ENCODE results near the gene NPPC. TPM values are rescaled to one million over a fixed set of nuclear protein-coding genes. Genes with fewer than 3 reads are reported as not detected.

NPPC gene
- total RNA-seq, 1 donor from 2014 or later = 0.23 TPM

GRCh38 chr2:231923951-231924888 is 2.0 kb downstream of the NPPC start:
- no peak overlapping the region for H3K27ac Mint-ChIP-seq
- no peak for DNase-seq (ENCODE audit: low spot score)
- H3K9me3 Mint-ChIP-seq = no peaks in the 10 kb centered on the region
- no peak overlapping the region for H3K4me3 Mint-ChIP-seq (ENCODE audit: low read depth)
- H3K4me1 Mint-ChIP-seq (ENCODE audit: low read depth) = no peaks in the 10 kb centered on the region
- H3K27me3 Mint-ChIP-seq (ENCODE audit: low read depth) = peaks cover 48% of the 10 kb centered on the region
- H3K36me3 Mint-ChIP-seq (ENCODE audit: low read depth) = no peaks in the 10 kb centered on the region
- intact Hi-C loops (cut with micrococcal nuclease) = no loop called here

GRCh38 chr2:231923010-231923344 is 3.2 kb downstream of the NPPC start:
- Mint-ChIP-seq H3K27me3 (ENCODE audit: low read depth) (peaks cover 38% of the 10 kb centered on the region), H3K36me3 (ENCODE audit: low read depth) (no peaks in the 10 kb centered on the region), H3K9me3 (no peaks in the 10 kb centered on the region), H3K27ac (no peak overlapping the region), H3K4me3 (ENCODE audit: low read depth) (no peak overlapping the region), H3K4me1 (ENCODE audit: low read depth) (no peaks in the 10 kb centered on the region)
- DNase-seq (ENCODE audit: low spot score) = no peak
- intact Hi-C loops (cut with micrococcal nuclease) = no loop called here

- peaks cover 33% of the 10 kb centered on the region for H3K27me3 Mint-ChIP-seq (ENCODE audit: low read depth)
Measured at GRCh38 chr2:231922311-231923009, 3.7 kb downstream of the NPPC start.

GRCh38 chr2:231920795-231921194 is 5.4 kb downstream of the NPPC start:
- Mint-ChIP-seq H3K27me3 (ENCODE audit: low read depth) (peaks cover 28% of the 10 kb centered on the region), H3K9me3 (no peaks in the 10 kb centered on the region), H3K36me3 (ENCODE audit: low read depth) (no peaks in the 10 kb centered on the region), H3K4me3 (ENCODE audit: low read depth) (no peak overlapping the region), H3K4me1 (ENCODE audit: low read depth) (no peaks in the 10 kb centered on the region), H3K27ac (no peak overlapping the region)
- no peak for DNase-seq (ENCODE audit: low spot score)
- intact Hi-C loops (cut with micrococcal nuclease) = no loop called here

More at GRCh38 chr2:231922311-231923009, 3.7 kb downstream of the NPPC start:
- Mint-ChIP-seq H3K36me3 (ENCODE audit: low read depth) (no peaks in the 10 kb centered on the region), H3K9me3 (no peaks in the 10 kb centered on the region), H3K27ac (no peak overlapping the region), H3K4me3 (ENCODE audit: low read depth) (no peak overlapping the region), H3K4me1 (ENCODE audit: low read depth) (no peaks in the 10 kb centered on the region)
- intact Hi-C loops (cut with micrococcal nuclease) = no loop called here
- no peak for DNase-seq (ENCODE audit: low spot score)

GRCh38 chr2:231920366-231920765 is 5.8 kb downstream of the NPPC start:
- DNase-seq (ENCODE audit: low spot score) = no peak
- no peaks in the 10 kb centered on the region for H3K9me3 Mint-ChIP-seq
- H3K27me3 Mint-ChIP-seq (ENCODE audit: low read depth) = peaks cover 28% of the 10 kb centered on the region
- no peak overlapping the region for H3K4me3 Mint-ChIP-seq (ENCODE audit: low read depth)
- intact Hi-C loops (cut with micrococcal nuclease) = no loop called here
- H3K36me3 Mint-ChIP-seq (ENCODE audit: low read depth) = no peaks in the 10 kb centered on the region
- H3K4me1 Mint-ChIP-seq (ENCODE audit: low read depth) = no peaks in the 10 kb centered on the region
- H3K27ac Mint-ChIP-seq = no peak overlapping the region

GRCh38 chr2:231919341-231920035 is 6.7 kb downstream of the NPPC start:
- Mint-ChIP-seq H3K36me3 (ENCODE audit: low read depth) (no peaks in the 10 kb centered on the region), H3K27me3 (ENCODE audit: low read depth) (peaks cover 24% of the 10 kb centered on the region), H3K4me1 (ENCODE audit: low read depth) (no peaks in the 10 kb centered on the region), H3K27ac (no peak overlapping the region), H3K9me3 (no peaks in the 10 kb centered on the region), H3K4me3 (ENCODE audit: low read depth) (no peak overlapping the region)
- DNase-seq (ENCODE audit: low spot score) = no peak
- intact Hi-C loops (cut with micrococcal nuclease) = no loop called here

GRCh38 chr2:231918501-231919330 is 7.5 kb downstream of the NPPC start:
- Mint-ChIP-seq H3K27ac (no peak overlapping the region), H3K4me3 (ENCODE audit: low read depth) (no peak overlapping the region), H3K4me1 (ENCODE audit: low read depth) (no peaks in the 10 kb centered on the region), H3K27me3 (ENCODE audit: low read depth) (peaks cover 19% of the 10 kb centered on the region), H3K9me3 (no peaks in the 10 kb centered on the region), H3K36me3 (ENCODE audit: low read depth) (no peaks in the 10 kb centered on the region)
- intact Hi-C loops (cut with micrococcal nuclease) = no loop called here
- DNase-seq (ENCODE audit: low spot score) = no peak

- no peak overlapping the region for H3K27ac Mint-ChIP-seq
Measured at GRCh38 chr2:231917280-231918066, 8.7 kb downstream of the NPPC start.

GRCh38 chr2:231914077-231914690 is 12.0 kb downstream of the NPPC start:
- Mint-ChIP-seq H3K4me1 (ENCODE audit: low read depth) (peaks cover 13% of the 10 kb centered on the region), H3K4me3 (ENCODE audit: low read depth) (no peak overlapping the region), H3K27ac (no peak overlapping the region), H3K27me3 (ENCODE audit: low read depth) (peaks cover 10% of the 10 kb centered on the region), H3K9me3 (no peaks in the 10 kb centered on the region), H3K36me3 (ENCODE audit: low read depth) (no peaks in the 10 kb centered on the region)
- no peak for DNase-seq (ENCODE audit: low spot score)
- intact Hi-C loops (cut with micrococcal nuclease) = no loop called here

More at GRCh38 chr2:231917280-231918066, 8.7 kb downstream of the NPPC start:
- Mint-ChIP-seq H3K27me3 (ENCODE audit: low read depth) (peaks cover 15% of the 10 kb centered on the region), H3K9me3 (no peaks in the 10 kb centered on the region), H3K4me1 (ENCODE audit: low read depth) (no peaks in the 10 kb centered on the region), H3K36me3 (ENCODE audit: low read depth) (no peaks in the 10 kb centered on the region), H3K4me3 (ENCODE audit: low read depth) (no peak overlapping the region)
- DNase-seq (ENCODE audit: low spot score) = no peak
- intact Hi-C loops (cut with micrococcal nuclease) = no loop called here

GRCh38 chr2:231911381-231911780 is 14.8 kb downstream of the NPPC start:
- Mint-ChIP-seq H3K27ac (no peak overlapping the region), H3K9me3 (no peaks in the 10 kb centered on the region), H3K36me3 (ENCODE audit: low read depth) (no peaks in the 10 kb centered on the region), H3K4me3 (ENCODE audit: low read depth) (no peak overlapping the region), H3K4me1 (ENCODE audit: low read depth) (peaks cover 13% of the 10 kb centered on the region), H3K27me3 (ENCODE audit: low read depth) (peaks cover 3% of the 10 kb centered on the region)
- no peak for DNase-seq (ENCODE audit: low spot score)
- intact Hi-C loops (cut with micrococcal nuclease) = no loop called here

GRCh38 chr2:231910771-231911170 is 15.4 kb downstream of the NPPC start:
- no peaks in the 10 kb centered on the region for H3K36me3 Mint-ChIP-seq (ENCODE audit: low read depth)
- no peak overlapping the region for H3K27ac Mint-ChIP-seq
- H3K4me3 Mint-ChIP-seq (ENCODE audit: low read depth) = no peak overlapping the region
- H3K9me3 Mint-ChIP-seq = no peaks in the 10 kb centered on the region
- DNase-seq (ENCODE audit: low spot score) = no peak
- intact Hi-C loops (cut with micrococcal nuclease) = no loop called here
- H3K4me1 Mint-ChIP-seq (ENCODE audit: low read depth) = peaks cover 13% of the 10 kb centered on the region
- H3K27me3 Mint-ChIP-seq (ENCODE audit: low read depth) = peaks cover 3% of the 10 kb centered on the region
